HTERT RPE-1 (cell line): ENCODE measurements around the gene CASP9.
"Not testable (repeated sequence)": the region's sequence is repeated elsewhere in the genome, so short reads cannot be mapped to it uniquely, and the experiment has no call there.

Source experiments
- in situ Hi-C: fragments of 300-500 bp; cut with MboI; formaldehyde crosslinking; loops from 4 replicates; pipeline ENCODE4 v1.14.3; 2020; ENCODE audit warnings: low sequenced_read_pairs

CASP9 gene

GRCh38 chr1:15471067-15471466, 52.9 kb downstream of the CASP9 start:
- in situ Hi-C loops, result not testable (repeated sequence)

GRCh38 chr1:15469821-15470448, 54.1 kb downstream of the CASP9 start:
- in situ Hi-C loops, result not testable (repeated sequence)

- in situ Hi-C loops, result no loop called here
Measured at GRCh38 chr1:15469361-15469760, 54.7 kb downstream of the CASP9 start.

GRCh38 chr1:15468145-15468544, 55.9 kb downstream of the CASP9 start:
- in situ Hi-C loops, result no loop called here

GRCh38 chr1:15466955-15467625, 56.9 kb downstream of the CASP9 start:
- in situ Hi-C loops, result not testable (repeated sequence)

GRCh38 chr1:15465674-15466073, 58.3 kb downstream of the CASP9 start:
- in situ Hi-C loops, result no loop called here

GRCh38 chr1:15463926-15464322, 60.1 kb downstream of the CASP9 start:
- in situ Hi-C loops, result not testable (repeated sequence)

GRCh38 chr1:15463064-15463800, 60.8 kb downstream of the CASP9 start:
- in situ Hi-C loops, result not testable (repeated sequence)

GRCh38 chr1:15460708-15461095, 63.3 kb downstream of the CASP9 start:
- in situ Hi-C loops, result no loop called here

GRCh38 chr1:15459771-15460707, 64.0 kb downstream of the CASP9 start:
- in situ Hi-C loops, result no loop called here

- in situ Hi-C loops, result not testable (repeated sequence)
Measured at GRCh38 chr1:15458388-15458787, 65.6 kb downstream of the CASP9 start.

GRCh38 chr1:15457585-15457984, 66.4 kb downstream of the CASP9 start:
- in situ Hi-C loops, result no loop called here

- in situ Hi-C loops, result no loop called here
Measured at GRCh38 chr1:15456313-15456954, 67.6 kb downstream of the CASP9 start, which contains the start of gene CELA2A. Gene CELA2A, plus strand, starts transcription at chr1:15456732. Its CDS starts 22 bp downstream, at chr1:15456754.

- in situ Hi-C loops, result no loop called here
Measured at GRCh38 chr1:15455522-15455921, 68.5 kb downstream of the CASP9 start.

GRCh38 chr1:15454256-15454655, 69.8 kb downstream of the CASP9 start:
- in situ Hi-C loops, result no loop called here

GRCh38 chr1:15453734-15454133, 70.3 kb downstream of the CASP9 start:
- in situ Hi-C loops, result no loop called here

GRCh38 chr1:15452866-15453571, 71.0 kb downstream of the CASP9 start:
- in situ Hi-C loops, result no loop called here

GRCh38 chr1:15452216-15452615, 71.8 kb downstream of the CASP9 start:
- in situ Hi-C loops, result no loop called here

- in situ Hi-C loops, result no loop called here
Measured at GRCh38 chr1:15451014-15451722, 72.8 kb downstream of the CASP9 start.
